ENCODE data around the gene BBC3. TPM values are rescaled to one million over a fixed set of nuclear protein-coding genes. Genes with fewer than 3 reads are reported as not detected.

BBC3 gene
- total RNA-seq, 2 donors from 2014 or later: 2.5 to 2.9 TPM

DNA sequence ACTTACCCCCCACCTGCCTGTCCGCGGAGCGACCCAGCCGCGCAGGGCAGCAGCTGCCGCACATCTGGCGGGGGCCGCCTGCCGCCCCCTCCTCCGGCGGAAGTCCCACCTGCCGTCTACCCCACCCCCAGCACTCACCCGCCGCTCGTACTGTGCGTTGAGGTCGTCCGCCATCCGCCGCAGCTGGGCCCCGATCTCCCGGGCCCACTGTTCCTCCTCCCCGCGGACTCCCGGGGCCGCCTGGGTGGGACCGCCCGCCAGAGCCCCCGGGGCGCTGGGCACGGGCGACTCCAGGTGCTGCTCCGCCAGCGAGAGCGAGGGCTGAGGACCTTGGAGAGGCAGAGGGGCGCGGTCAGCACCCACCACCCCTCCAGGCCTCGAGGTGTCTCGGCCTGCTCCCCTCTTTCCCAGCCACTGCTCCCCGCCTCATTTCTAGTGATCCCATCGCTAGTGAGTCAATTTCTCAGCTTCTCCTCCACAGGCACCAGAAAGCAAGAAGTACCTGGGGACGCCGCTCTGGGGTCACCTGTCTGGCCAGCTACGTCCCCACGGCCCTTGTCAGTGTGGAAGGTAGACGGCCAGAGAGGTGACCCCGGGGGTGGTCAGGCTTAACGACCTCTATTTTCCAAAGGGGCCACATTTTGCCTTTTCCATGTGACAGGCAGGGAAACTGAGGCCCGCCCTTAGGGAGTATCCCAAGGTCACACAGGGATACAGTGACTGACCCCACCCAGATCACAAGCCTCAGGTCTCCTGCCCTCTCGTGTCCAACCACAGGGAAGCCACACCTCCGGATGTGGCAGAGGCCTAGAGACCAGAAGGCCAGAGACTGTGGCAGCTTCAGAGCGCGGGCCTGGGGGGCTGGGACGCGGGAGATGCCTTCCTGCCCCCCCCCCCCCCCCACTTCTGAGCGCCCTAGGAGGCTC is 4.3 kb downstream of the BBC3 start:
- TF ChIP-seq, protein P1, sequence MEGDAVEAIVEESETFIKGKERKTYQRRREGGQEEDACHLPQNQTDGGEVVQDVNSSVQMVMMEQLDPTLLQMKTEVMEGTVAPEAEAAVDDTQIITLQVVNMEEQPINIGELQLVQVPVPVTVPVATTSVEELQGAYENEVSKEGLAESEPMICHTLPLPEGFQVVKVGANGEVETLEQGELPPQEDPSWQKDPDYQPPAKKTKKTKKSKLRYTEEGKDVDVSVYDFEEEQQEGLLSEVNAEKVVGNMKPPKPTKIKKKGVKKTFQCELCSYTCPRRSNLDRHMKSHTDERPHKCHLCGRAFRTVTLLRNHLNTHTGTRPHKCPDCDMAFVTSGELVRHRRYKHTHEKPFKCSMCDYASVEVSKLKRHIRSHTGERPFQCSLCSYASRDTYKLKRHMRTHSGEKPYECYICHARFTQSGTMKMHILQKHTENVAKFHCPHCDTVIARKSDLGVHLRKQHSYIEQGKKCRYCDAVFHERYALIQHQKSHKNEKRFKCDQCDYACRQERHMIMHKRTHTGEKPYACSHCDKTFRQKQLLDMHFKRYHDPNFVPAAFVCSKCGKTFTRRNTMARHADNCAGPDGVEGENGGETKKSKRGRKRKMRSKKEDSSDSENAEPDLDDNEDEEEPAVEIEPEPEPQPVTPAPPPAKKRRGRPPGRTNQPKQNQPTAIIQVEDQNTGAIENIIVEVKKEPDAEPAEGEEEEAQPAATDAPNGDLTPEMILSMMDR (IDR thresholded peaks at IDR 0.05): no peak
- Histone ChIP-seq H3K4me3 (peak overlapping the region; percentile 60 to 84), H3K27ac (peak overlapping the region; percentile 99 to 100), H3K9me3 (no peaks in the 10 kb centered on the region), H3K4me1 (peaks cover 0 to 47% of the 10 kb centered on the region in 2 donors), H3K27me3 (no peaks in the 10 kb centered on the region), H3K36me3 (peaks cover 10% of the 10 kb centered on the region)
- DNase-seq (ENCODE audit: low spot score): peak; percentile 92

DNA sequence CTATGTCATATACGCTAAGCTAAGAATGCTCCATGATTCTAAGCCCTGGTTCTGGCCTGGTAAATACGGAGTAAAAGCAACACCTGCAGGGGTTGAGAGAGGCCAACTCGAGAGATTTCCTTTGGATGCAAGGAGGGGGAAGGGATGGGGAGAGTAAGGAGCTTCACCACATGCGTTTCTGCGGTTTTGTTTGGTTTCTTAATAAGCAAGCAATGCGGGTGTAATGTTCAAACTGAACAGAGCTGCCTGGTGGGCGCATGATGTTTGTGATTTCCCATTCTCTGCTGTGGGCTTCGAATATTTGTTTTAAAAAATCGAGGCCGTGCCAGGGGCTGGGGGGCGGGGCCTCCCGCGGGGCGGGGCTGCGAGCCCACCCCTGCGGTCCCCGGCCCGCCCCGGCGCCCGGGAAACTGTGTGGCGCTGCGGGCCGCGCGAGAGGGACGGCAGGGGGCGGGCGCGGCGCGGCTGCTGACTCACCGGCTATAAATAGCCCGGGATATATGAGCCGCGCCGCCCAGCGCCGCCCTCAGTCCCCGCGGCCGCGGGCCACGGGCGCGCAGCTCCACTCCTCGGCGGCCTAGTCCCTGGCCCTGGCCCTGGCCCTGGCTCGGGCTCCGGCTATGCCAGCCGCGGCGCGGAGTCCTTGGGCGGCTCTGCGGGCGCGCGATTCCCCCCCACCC is 5.1 kb downstream of the BBC3 start:
- Histone ChIP-seq H3K4me1 (peaks cover 0 to 43% of the 10 kb centered on the region in 2 donors), H3K9me3 (no peaks in the 10 kb centered on the region), H3K36me3 (peaks cover 18% of the 10 kb centered on the region), H3K27ac (peak overlapping the region; percentile 99 to 100), H3K4me3 (peak overlapping the region; percentile 60 to 84), H3K27me3 (no peaks in the 10 kb centered on the region)
- TF ChIP-seq, protein P1 (IDR thresholded peaks at IDR 0.05): peak; percentile 54 to 57
- peak; percentile 89 for DNase-seq (ENCODE audit: low spot score)

DNA sequence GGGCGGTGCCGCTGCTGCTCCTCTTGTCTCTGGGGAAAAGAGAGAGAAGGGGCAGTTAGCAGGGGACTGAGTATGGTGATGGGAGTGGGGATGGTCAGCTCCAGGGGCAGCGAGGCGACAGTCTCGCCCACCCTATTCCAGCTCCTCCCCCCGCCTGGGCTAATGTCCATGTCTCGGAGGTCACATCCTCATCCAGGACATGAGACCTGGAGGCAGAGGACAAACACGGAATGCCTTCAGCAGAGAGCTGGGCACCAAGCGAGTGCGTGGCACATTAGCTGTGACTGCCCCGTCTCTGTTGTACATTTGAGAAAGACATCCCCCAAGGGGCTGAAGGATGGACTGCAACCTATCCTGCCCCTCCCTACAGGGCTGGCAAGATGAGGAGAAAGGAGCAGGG is 9.1 kb downstream of the BBC3 start:
- Histone ChIP-seq H3K9me3 (no peaks in the 10 kb centered on the region), H3K27ac (no peak overlapping the region), H3K4me3 (no peak overlapping the region), H3K27me3 (no peaks in the 10 kb centered on the region), H3K4me1 (peaks cover 0 to 12% of the 10 kb centered on the region in 2 donors), H3K36me3 (peaks cover 23% of the 10 kb centered on the region)
- TF ChIP-seq, protein P1 (IDR thresholded peaks at IDR 0.05): no peak
- DNase-seq (ENCODE audit: low spot score): no peak

DNA sequence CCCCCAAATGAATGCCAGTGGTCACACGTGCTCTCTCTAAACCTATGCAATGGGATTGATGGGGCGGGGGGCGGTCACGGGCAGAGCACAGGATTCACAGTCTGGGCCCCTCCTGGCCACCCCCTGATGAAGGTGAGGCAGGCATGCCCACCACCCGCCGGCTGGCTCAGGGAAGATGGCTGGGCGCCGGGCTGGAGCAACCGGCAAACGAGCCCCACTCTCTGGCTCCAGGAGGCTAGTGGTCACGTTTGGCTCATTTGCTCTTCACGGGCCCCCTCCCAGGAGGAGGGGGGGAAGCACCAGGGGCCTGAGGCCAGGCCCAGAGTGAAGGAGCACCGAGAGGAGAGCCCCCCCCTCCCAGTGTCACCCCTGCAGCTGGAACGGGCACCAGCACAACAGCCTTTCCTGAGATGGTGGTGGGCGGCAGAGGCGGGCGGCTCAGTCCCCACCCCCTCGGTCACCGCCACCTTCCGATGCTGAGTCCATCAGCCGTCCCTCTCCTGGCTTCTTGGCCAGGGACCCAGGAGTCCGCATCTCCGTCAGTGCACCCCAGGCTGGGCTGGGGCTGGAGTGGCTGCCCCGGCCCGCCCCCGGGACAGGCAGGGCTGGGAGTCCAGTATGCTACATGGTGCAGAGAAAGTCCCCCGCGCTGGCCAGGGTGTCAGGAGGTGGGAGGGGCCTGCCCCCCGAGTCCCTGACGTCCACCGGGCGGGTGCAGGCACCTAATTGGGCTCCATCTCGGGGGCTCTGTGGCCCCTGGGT is 9.7 kb downstream of the BBC3 start:
- no peak for DNase-seq (ENCODE audit: low spot score)
- Histone ChIP-seq H3K4me3 (no peak overlapping the region), H3K36me3 (peaks cover 23% of the 10 kb centered on the region), H3K27me3 (no peaks in the 10 kb centered on the region), H3K4me1 (peaks cover 0 to 6% of the 10 kb centered on the region in 2 donors), H3K9me3 (no peaks in the 10 kb centered on the region), H3K27ac (no peak overlapping the region)
- TF ChIP-seq, protein P1 (IDR thresholded peaks at IDR 0.05): no peak

DNA sequence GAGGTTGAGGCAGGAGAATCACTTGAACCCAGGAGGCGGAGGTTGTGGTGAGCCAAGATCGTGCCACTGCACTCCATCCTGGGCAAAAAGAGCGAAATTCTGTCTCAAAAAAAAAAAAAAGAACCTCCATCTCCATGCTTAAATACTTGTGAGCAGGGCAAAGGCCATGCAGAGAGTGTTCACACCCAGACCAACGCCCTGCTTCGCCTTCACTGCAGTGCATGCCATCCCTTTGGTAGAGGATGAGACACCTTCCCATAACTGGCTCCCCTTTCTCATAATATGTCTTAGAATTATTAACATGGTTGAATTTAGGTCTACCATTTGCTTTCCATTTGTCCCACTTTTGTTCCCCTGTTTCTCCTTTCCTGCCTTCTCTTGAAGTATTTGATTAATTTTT is 15.4 kb downstream of the BBC3 start:
- H3K27ac ChIP-seq: no peak overlapping the region
- no peaks in the 10 kb centered on the region for H3K9me3 ChIP-seq
- no peak for DNase-seq (ENCODE audit: low spot score)
- H3K36me3 ChIP-seq: peaks cover 2% of the 10 kb centered on the region
- H3K27me3 ChIP-seq: no peaks in the 10 kb centered on the region
- H3K4me1 ChIP-seq: peaks cover 0 to 6% of the 10 kb centered on the region in 2 donors
- no peak overlapping the region for H3K4me3 ChIP-seq
- TF ChIP-seq, protein P1 (IDR thresholded peaks at IDR 0.05): no peak

Measured in right atrium auricular region (tissue), 2 donors.